ENCODE measurements around the gene HPS1.

Gene HPS1

GRCh38 chr10:98431016-98431415 is 15.7 kb downstream of the HPS1 start:
- no peak for DNase-seq

- no peak for DNase-seq
These were observed 16.3 kb downstream of the HPS1 start for GRCh38 chr10:98430427-98430826.

GRCh38 chr10:98429320-98430072 is 17.2 kb downstream of the HPS1 start:
- DNase-seq = no peak

GRCh38 chr10:98427011-98427515 is 19.7 kb downstream of the HPS1 start:
- DNase-seq = no peak

GRCh38 chr10:98425511-98426352 is 21.0 kb downstream of the HPS1 start:
- peak; percentile 41 for DNase-seq

GRCh38 chr10:98424295-98425254 is 22.2 kb downstream of the HPS1 start:
- DNase-seq = no peak

GRCh38 chr10:98423691-98424120 is 23.0 kb downstream of the HPS1 start:
- peak; percentile 48 for DNase-seq

- DNase-seq = no peak
These were observed 24.6 kb downstream of the HPS1 start for GRCh38 chr10:98422182-98422581.

- DNase-seq = no peak
These were observed 25.9 kb downstream of the HPS1 start for GRCh38 chr10:98420786-98421185.

GRCh38 chr10:98419469-98420261 is 27.1 kb downstream of the HPS1 start:
- no peak for DNase-seq

- no peak for DNase-seq
These were observed 27.9 kb downstream of the HPS1 start for GRCh38 chr10:98418665-98419468.

GRCh38 chr10:98417973-98418664 is 28.6 kb downstream of the HPS1 start:
- no peak for DNase-seq

- DNase-seq = no peak
These were observed 29.2 kb downstream of the HPS1 start for GRCh38 chr10:98417481-98417959.

- DNase-seq = no peak
These were observed 29.9 kb downstream of the HPS1 start for GRCh38 chr10:98416606-98417388.

- DNase-seq = peak; percentile 51
These were observed 31.0 kb downstream of the HPS1 start for GRCh38 chr10:98415731-98416119.

GRCh38 chr10:98414932-98415730 is 31.6 kb downstream of the HPS1 start, which contains the start of gene PYROXD2:
Gene PYROXD2, minus strand, starts transcription at chr10:98415182. Its CDS starts 47 bp downstream, at chr10:98415135.
- peak; percentile 93 for DNase-seq

- no peak for DNase-seq
These were observed 32.2 kb downstream of the HPS1 start for GRCh38 chr10:98414578-98414931.

- no peak for DNase-seq
These were observed 35.0 kb downstream of the HPS1 start for GRCh38 chr10:98411768-98412167.
